SU-DHL-6 (cell line): ENCODE results near the gene ANO9.
"Not testable (repeated sequence)": the region's sequence is repeated elsewhere in the genome, so short reads cannot be mapped to it uniquely, and the experiment has no call there.

Source experiments
- H2AFZ ChIP-seq: fragments of 200-600 bp; sonication (generic); 2 replicates; pipeline ENCODE4 v1.6.1; 2014; ENCODE audit warnings: low read depth, mild to moderate bottlenecking, moderate library complexity, mixed read lengths, antibody characterized with exemption, low read length; ENCODE audit not compliant: severe bottlenecking
- H3F3A ChIP-seq: fragments of 200-600 bp; shearing (Covaris generic); 2 replicates; pipeline ENCODE4 v1.6.0; 2016; ENCODE audit warnings: antibody characterized with exemption, mild to moderate bottlenecking; ENCODE audit not compliant: insufficient read depth
- H3K27ac ChIP-seq: fragments of 200-600 bp; sonication (generic); 2 replicates; pipeline ENCODE4 v1.5.1; 2016; ENCODE audit warnings: low read depth, mild to moderate bottlenecking, low read length, moderate library complexity, mixed read lengths
- H3K27me3 ChIP-seq: fragments of 200-600 bp; sonication (generic), shearing (Covaris generic); 2 replicates; pipeline ENCODE4 v1.6.0; 2014; ENCODE audit warnings: mild to moderate bottlenecking, low read length
- H3K36me3 ChIP-seq: fragments of 200-600 bp; sonication (generic); 2 replicates; pipeline ENCODE4 v1.6.1; 2014; ENCODE audit warnings: mild to moderate bottlenecking, low read length, mixed read lengths
- H3K4me2 ChIP-seq: fragments of 300-600, 200-600 bp; shearing (Covaris generic), sonication (generic); 2 replicates; pipeline ENCODE4 v1.6.0; 2014; ENCODE audit warnings: low read length, low read depth, mild to moderate bottlenecking; ENCODE audit not compliant: poor library complexity, severe bottlenecking
- H3K4me3 ChIP-seq: fragments of 200-600 bp; sonication (generic); 2 replicates; pipeline ENCODE4 v1.5.1; 2014; ENCODE audit warnings: antibody characterized with exemption, low read length, mild to moderate bottlenecking, mixed read lengths; ENCODE audit not compliant: insufficient read depth, poor library complexity, severe bottlenecking
- H3K79me2 ChIP-seq: fragments of 200-600 bp; sonication (generic); 2 replicates; pipeline ENCODE4 v1.6.1; 2014; ENCODE audit warnings: mild to moderate bottlenecking, low read length, moderate library complexity; ENCODE audit not compliant: insufficient read depth
- H3K9ac ChIP-seq: fragments of 200-600 bp; sonication (generic); 2 replicates; pipeline ENCODE4 v1.7.0; 2014; ENCODE audit warnings: mild to moderate bottlenecking, low read length
- H3K9me2 ChIP-seq: fragments of 200-600 bp; sonication (generic); replicated peaks from 2 replicates; pipeline ENCODE4 v1.6.1; 2014; ENCODE audit warnings: low read length; ENCODE audit not compliant: insufficient read depth
- H3K9me3 ChIP-seq: fragments of 200-600 bp; sonication (generic); 2 replicates; pipeline ENCODE4 v1.6.1; 2014; ENCODE audit warnings: low read length, mixed read lengths; ENCODE audit not compliant: insufficient read depth
- H4K20me1 ChIP-seq: fragments of 200-600 bp; sonication (generic); 2 replicates; pipeline ENCODE4 v1.6.1; 2014; ENCODE audit warnings: low read depth, mild to moderate bottlenecking, antibody characterized with exemption, low read length, moderate library complexity, mixed read lengths
- CTCF ChIP-seq: fragments of 200-600 bp; sonication (generic); IDR thresholded peaks from one replicate; pipeline ENCODE4 v1.5.1; 2017; ENCODE audit warnings: antibody characterized with exemption, mild to moderate bottlenecking, low read length, moderate library complexity; ENCODE audit not compliant: insufficient read depth, poor library complexity, severe bottlenecking
- EZH2phosphoT487 ChIP-seq: fragments of 200-600 bp; sonication (generic), shearing (Covaris generic); conservative IDR thresholded peaks from 2 replicates; pipeline ENCODE4 v1.6.1; 2018; ENCODE audit warnings: mild to moderate bottlenecking, antibody characterized with exemption, low read length, moderate library complexity, mixed read lengths

Gene ANO9

GRCh38 chr11:439315-440064 lies 2.3 kb downstream of the ANO9 start:
- no peak overlapping the region for H3K4me2 ChIP-seq
- H3K79me2 ChIP-seq: no peaks in the 10 kb centered on the region
- H3K36me3 ChIP-seq: no peaks in the 10 kb centered on the region
- H3K27ac ChIP-seq: no peak overlapping the region
- H4K20me1 ChIP-seq: no peaks in the 10 kb centered on the region
- no peaks in the 10 kb centered on the region for H3F3A ChIP-seq
- no peaks in the 10 kb centered on the region for H3K27me3 ChIP-seq
- H3K9me2 ChIP-seq: no peaks in the 10 kb centered on the region
- no peak overlapping the region for H3K9ac ChIP-seq
- H2AFZ ChIP-seq: no peak overlapping the region
- no peak for TF ChIP-seq CTCF
- no peak for TF ChIP-seq EZH2phosphoT487
- H3K4me3 ChIP-seq: no peak overlapping the region
- no peaks in the 10 kb centered on the region for H3K9me3 ChIP-seq

GRCh38 chr11:438101-438844 lies 3.5 kb downstream of the ANO9 start:
- H2AFZ ChIP-seq: no peak overlapping the region
- H3K9me3 ChIP-seq: no peaks in the 10 kb centered on the region
- no peak overlapping the region for H3K9ac ChIP-seq
- no peak overlapping the region for H3K27ac ChIP-seq
- no peak overlapping the region for H3K4me3 ChIP-seq
- TF ChIP-seq EZH2phosphoT487 (no peak), CTCF (no peak)
- no peaks in the 10 kb centered on the region for H3K79me2 ChIP-seq
- no peaks in the 10 kb centered on the region for H3K36me3 ChIP-seq
- no peaks in the 10 kb centered on the region for H3F3A ChIP-seq
- H3K27me3 ChIP-seq: no peaks in the 10 kb centered on the region
- no peak overlapping the region for H3K4me2 ChIP-seq
- no peaks in the 10 kb centered on the region for H4K20me1 ChIP-seq
- no peaks in the 10 kb centered on the region for H3K9me2 ChIP-seq

- no peaks in the 10 kb centered on the region for H4K20me1 ChIP-seq
- no peak overlapping the region for H3K9ac ChIP-seq
- H3K27ac ChIP-seq: no peak overlapping the region
- no peaks in the 10 kb centered on the region for H3K79me2 ChIP-seq
- TF ChIP-seq CTCF: no peak
- no peak for TF ChIP-seq EZH2phosphoT487
- no peak overlapping the region for H3K4me3 ChIP-seq
- no peaks in the 10 kb centered on the region for H3F3A ChIP-seq
- H3K27me3 ChIP-seq: no peaks in the 10 kb centered on the region
- H3K36me3 ChIP-seq: no peaks in the 10 kb centered on the region
- no peak overlapping the region for H2AFZ ChIP-seq
- H3K9me2 ChIP-seq: no peaks in the 10 kb centered on the region
- H3K9me3 ChIP-seq: no peaks in the 10 kb centered on the region
- H3K4me2 ChIP-seq: no peak overlapping the region
Measured at GRCh38 chr11:437228-437870, 4.5 kb downstream of the ANO9 start.

GRCh38 chr11:434999-435740 lies 6.6 kb downstream of the ANO9 start:
- not testable (repeated sequence) for H3F3A ChIP-seq, H3K4me3 ChIP-seq, H3K27me3 ChIP-seq, H3K79me2 ChIP-seq, H3K4me2 ChIP-seq, H2AFZ ChIP-seq, H3K36me3 ChIP-seq, H4K20me1 ChIP-seq, H3K9me2 ChIP-seq, H3K9ac ChIP-seq, H3K27ac ChIP-seq, H3K9me3 ChIP-seq
